GM18517 (cell line): Measurements from ENCODE around the gene ACTN1.

Experiments
- ATAC-seq: cut with Tn5 transposase; IDR thresholded peaks from one replicate; pipeline ENCODE4 v1.9.1; 2021; ENCODE audit warnings: mild to moderate bottlenecking, moderate library complexity; ENCODE audit not compliant: unreplicated experiment

The ACTN1 gene

GRCh38 chr14:68970038-68970612 is 9.0 kb downstream of the ACTN1 start:
- no peak for ATAC-seq

- ATAC-seq = no peak
These were observed 9.6 kb downstream of the ACTN1 start for GRCh38 chr14:68969278-68970033.

GRCh38 chr14:68968721-68969120 is 10.4 kb downstream of the ACTN1 start:
- ATAC-seq = no peak

GRCh38 chr14:68968051-68968450 is 11.1 kb downstream of the ACTN1 start:
- no peak for ATAC-seq

GRCh38 chr14:68967459-68967940 is 11.6 kb downstream of the ACTN1 start:
- ATAC-seq = no peak

GRCh38 chr14:68966872-68967301 is 12.2 kb downstream of the ACTN1 start:
- no peak for ATAC-seq

- ATAC-seq = no peak
These were observed 13.8 kb downstream of the ACTN1 start for GRCh38 chr14:68965261-68965761.

GRCh38 chr14:68964300-68965093 is 14.6 kb downstream of the ACTN1 start:
- no peak for ATAC-seq

- no peak for ATAC-seq
These were observed 16.4 kb downstream of the ACTN1 start for GRCh38 chr14:68962681-68963080.

- no peak for ATAC-seq
These were observed 17.1 kb downstream of the ACTN1 start for GRCh38 chr14:68961781-68962584.

- no peak for ATAC-seq
These were observed 17.7 kb downstream of the ACTN1 start for GRCh38 chr14:68961361-68961760.

GRCh38 chr14:68960123-68960522 is 19.0 kb downstream of the ACTN1 start:
- ATAC-seq = no peak

- no peak for ATAC-seq
These were observed 20.1 kb downstream of the ACTN1 start for GRCh38 chr14:68959035-68959434.

GRCh38 chr14:68958553-68958952 is 20.5 kb downstream of the ACTN1 start:
- ATAC-seq = no peak

- no peak for ATAC-seq
These were observed 21.3 kb downstream of the ACTN1 start for GRCh38 chr14:68957775-68958174.

GRCh38 chr14:68956724-68957123 is 22.4 kb downstream of the ACTN1 start:
- ATAC-seq = no peak

GRCh38 chr14:68955851-68956179 is 23.3 kb downstream of the ACTN1 start:
- no peak for ATAC-seq

- no peak for ATAC-seq
These were observed 23.8 kb downstream of the ACTN1 start for GRCh38 chr14:68955164-68955850.

GRCh38 chr14:68953196-68953555 is 25.9 kb downstream of the ACTN1 start:
- ATAC-seq = no peak

GRCh38 chr14:68952531-68953195 is 26.4 kb downstream of the ACTN1 start:
- no peak for ATAC-seq
